Stimulated activated CD8-positive, alpha-beta memory T cell treated with anti-CD3 and anti-CD28 coated beads, Interleukin-12 subunit alpha, Interleukin-12 subunit beta, amount 100 ng/mL, for 4 hours (primary cell): ENCODE results near the gene HSPB7.
"Not testable (repeated sequence)": the region's sequence is repeated elsewhere in the genome, so short reads cannot be mapped to it uniquely, and the experiment has no call there.

Source experiments
- DNase-seq: peaks from one replicate; pipeline ENCODE4 v3.0.0-alpha.2; 2020; ENCODE audit warnings: low read depth

The HSPB7 gene

DNA sequence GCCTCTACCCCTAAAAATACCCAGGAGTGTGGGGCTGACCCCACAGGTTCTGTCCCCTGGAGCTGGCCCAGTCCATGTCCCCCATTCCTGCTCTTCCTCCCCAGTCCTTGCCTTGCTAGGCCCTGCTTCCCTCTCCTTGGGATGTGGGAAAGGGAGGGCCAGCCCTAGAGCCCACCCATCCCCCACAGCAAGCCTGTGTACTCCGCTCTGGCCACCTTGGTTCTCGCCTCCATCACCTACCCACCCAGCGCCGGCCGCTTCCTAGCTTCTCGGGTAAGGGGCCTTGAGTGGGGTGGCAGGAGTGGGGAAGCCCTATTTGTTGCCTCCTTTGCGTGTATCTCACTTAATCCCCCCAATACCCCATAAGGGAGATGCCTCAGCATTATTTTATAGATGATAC lies 32.5 kb upstream of the HSPB7 start:
- no peak for DNase-seq

DNA sequence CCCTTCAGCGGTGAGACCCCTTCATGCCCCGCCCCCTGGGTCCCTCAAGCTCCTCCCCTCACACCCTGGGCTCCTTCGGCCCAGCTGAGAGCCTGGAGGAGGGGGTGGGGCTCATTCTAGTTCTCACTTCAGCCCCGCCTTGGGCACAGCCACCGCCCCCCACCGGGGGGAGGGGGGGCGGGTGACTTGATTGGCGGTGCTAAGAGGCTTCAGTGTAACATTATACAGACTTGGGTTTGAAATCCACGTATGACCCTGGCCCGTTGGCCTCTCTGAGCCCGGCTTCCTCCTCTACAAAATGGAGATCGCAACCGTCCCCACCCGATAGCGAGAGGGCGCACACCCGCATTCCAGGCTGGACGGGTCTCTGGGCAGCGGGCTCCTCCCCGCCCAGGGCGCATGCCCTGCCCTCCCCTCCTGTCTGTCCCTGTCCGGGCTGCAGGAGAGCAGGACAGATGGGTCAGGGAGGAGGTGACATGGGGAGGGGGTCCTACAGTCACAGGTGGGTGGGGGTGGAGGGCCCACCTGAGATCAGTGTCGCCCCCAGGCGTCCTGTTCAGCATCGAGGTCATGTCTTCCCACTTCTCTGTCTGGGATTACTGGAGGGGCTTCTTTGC lies 30.8 kb upstream of the HSPB7 start:
- peak; percentile 26 for DNase-seq

DNA sequence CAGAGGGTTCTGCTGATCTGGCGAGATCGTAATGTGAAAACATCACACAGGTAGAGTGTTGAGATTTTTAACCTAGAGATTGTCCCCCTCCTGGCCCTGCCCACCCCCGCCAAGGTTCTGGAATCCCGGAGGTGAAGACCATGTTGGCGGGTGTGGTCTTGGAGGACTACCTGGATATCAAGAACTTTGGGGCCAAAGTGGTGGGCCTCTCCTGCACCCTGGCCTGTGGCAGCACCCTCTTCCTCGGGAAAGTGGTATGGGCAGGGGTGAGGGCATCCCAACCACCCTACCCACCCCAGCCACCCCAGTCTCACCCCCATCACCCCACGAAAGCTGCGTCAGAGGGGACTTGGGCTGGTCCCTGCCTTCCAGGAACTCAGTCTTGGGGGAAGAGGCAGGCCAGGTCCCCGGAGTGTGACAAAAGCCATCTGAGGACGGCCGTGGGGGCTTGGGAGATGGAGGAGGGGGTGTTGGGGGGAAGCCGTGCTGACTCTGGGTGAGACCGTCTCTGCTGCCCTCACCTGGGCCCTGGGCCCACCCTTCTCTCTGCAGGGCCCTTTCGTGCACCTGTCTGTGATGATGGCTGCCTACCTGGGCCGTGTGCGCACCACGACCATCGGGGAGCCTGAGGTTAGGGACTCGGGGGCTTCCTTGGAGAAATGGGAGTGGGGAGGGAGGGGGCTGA lies 30.1 kb upstream of the HSPB7 start:
- no peak for DNase-seq

DNA sequence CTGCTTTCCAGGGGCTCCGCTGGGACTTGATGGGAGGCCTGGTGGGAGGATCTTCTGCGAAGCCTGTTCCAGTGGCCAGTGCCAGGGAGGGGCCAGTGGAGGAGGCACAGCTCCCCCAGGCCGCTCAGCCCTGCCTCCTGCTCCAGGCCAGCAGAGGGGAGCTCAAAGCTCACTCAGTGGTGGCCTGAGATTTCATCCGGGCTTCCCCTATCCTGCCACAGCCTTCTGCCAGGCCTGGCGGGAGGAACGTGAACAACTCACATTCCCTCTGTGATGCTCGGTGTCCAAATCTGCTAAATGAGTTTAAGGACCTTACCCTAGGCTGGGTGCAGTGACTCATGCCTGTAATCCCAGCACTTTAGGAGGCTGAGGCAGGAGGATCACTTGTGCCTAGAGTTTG lies 29.0 kb upstream of the HSPB7 start:
- no peak for DNase-seq

DNA sequence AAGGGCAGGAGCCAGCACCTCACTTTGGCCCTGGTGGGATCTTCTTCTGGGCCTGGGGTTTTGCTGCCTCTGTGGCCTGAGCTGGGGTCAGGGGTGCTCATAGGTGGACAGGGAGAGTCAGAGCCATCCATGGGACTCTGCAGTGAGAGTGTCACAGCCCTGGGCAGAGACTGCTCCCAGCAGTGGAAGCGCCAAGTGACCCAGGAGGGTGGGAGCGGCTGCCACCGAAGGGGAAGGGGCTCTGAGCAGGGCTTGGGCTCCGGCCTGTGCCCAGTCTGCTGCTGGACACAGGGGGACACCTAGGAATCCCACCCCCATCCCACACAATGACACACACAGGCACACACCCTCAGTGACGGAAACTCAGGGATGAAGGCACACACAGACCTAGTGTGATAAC lies 26.1 kb upstream of the HSPB7 start:
- DNase-seq, result no peak

DNA sequence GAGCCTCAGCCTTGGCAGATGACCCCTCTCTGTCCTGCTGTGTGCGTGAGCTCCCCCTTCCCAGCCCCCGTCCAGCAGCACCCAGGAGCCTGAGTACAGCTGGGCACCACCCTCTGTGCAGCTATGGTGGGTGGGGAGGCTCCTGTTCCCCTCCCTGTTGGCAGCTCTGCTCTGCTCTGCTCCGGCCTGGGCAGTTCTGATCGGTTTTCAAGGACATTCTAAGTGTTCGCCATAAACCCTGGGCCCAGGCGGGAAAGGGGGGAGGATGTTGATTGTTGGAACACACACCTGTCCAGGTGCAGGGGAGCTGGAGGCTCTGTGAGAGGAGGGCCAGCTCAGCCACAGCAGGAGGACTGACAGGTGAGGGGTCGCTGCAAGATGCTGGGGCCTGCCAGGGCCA lies 25.7 kb upstream of the HSPB7 start, which contains the start of gene CLCNKB:
TSS of gene CLCNKB (plus strand) at position 262 of the 400 bp plus-strand sequence. CDS start 711 bp downstream, outside the sequence.
- no peak for DNase-seq

DNA sequence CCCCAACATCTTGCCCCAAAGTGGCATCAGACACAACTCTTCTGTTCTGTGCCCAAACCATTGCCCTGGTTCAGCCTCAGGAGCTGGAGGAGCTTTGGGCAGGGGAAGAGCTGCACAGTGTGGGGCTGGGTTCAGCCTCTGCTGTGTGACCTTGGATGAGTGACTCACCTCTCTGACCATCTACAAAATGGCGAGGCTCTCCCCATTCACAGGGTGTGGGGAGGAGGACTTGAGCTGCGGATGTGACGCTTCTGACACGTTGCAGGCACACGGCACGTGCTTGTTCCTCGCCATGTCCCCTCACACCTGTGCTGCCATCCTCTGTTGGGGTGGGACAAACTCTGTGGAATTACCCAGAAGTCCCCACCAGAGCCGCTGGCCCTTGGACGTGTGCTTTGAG lies 24.8 kb upstream of the HSPB7 start:
- DNase-seq, result not testable (repeated sequence)

DNA sequence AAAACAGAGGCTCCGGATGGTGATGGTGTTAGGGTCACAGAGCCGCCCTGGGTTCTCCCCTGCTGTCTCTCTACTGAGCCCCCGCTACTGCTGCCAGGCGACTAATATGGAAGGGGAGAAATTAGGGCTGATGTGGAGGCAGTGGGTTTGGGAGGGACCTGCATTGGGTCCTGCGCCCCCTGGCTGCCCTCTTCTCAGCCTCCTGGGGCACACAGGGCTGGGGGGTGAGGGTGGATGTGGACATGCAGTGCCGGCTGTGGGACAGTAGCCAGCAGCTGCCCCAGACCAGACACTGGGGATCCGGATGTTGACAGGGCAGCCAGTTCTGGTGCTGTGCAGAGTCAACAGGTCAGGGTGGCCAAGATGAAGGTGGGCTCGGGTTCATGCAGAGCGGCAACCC lies 24.3 kb upstream of the HSPB7 start:
- no peak for DNase-seq

DNA sequence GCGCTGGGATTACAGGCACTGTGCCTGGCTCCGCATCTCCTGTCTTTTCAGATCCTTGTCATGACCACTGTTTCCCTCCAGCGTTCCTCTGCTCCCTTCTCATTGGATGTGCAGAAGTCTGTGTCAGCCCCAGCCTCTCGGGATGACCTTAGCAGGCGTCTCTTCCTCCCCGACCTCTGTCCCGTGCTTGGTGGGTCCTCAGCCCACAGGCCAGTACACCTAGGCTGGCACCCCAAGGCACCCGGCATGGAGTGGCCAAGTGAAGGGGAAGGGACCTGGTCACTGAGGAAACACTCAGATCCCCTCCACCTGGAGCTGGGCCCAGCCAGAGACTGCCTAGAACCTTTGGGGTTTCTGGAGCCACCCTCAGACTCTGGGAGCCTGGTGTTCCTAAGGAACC lies 23.4 kb upstream of the HSPB7 start:
- DNase-seq, result no peak

DNA sequence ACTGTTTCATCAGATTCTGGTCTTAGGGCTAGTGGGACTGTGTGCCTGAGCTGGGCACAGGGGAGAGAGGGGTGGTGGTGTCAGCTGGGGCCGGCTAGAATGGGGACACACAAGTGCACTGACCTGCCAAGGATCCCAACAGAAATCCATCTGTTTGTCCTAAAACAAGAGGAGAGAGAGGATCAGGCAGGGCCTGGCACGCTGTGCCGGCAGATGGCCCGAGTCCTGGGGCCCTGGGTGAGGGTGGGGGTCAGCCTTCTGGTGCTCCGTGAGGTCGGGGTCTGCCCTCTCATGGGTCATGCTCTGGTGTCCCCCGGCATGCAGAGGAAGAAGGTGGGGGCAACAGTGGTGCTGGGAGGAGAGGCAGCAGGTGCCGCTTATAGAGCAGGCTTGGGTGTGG lies 22.0 kb upstream of the HSPB7 start:
- DNase-seq, result not testable (repeated sequence)

DNA sequence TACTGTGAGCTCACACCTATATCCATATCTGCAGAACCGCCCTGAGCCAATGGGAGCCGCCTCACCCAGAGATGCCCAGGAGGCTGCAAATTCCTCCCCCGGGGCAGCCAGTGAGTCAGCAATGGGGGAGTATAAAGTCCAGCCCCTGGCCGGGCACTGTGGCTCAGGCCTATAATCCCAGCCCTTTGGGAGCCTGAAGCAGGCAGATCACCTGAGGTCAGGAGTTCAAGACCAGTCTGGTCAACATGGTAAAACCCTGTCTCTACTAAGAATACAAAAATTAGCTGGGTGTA lies 20.7 kb upstream of the HSPB7 start:
- no peak for DNase-seq

DNA sequence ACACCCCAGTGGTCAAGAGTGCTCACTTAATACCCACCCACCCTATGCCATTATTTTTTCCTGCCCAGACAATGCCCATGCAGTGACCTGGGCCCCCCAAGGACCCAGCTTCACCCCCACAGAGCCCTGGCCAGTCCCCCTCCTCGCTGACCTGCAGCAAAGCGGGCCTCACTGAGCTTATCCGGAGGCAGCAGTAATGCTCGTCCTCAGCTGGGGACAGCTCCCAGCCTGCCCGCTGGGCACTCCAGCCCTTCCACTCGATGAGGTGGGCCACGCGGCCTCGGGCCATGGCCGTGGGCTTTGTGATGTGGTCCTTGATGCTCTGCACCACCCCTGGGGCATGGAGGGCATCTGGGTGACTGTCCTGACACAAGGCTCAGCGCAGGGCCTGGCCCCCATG lies 18.6 kb upstream of the HSPB7 start:
- not testable (repeated sequence) for DNase-seq

DNA sequence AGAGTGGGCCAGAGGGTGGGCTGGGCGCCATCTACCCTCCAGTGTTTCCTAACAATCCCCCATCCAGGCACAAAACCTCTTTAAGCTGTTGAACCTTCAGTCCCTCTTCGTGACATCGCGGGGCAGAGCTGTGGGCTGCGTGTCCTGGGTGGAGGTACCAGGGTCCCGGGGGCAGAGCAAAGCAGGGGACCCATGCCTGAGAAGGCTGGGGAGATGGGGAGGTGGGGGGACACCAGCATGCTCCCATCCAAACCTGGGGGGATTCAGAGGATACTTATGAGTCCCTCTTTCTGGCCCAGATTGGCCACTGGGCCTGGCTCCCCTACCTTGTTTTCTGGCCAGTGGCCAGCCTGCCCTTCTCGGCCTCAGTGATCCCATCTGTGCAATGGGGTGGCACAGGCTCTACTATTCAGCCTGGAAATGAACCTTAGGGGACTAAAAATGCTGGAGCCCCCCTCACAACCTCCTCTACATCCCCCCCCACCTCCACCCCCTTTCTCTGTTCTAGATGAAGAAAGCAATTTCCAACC lies 15.3 kb upstream of the HSPB7 start:
- DNase-seq, result not testable (repeated sequence)

DNA sequence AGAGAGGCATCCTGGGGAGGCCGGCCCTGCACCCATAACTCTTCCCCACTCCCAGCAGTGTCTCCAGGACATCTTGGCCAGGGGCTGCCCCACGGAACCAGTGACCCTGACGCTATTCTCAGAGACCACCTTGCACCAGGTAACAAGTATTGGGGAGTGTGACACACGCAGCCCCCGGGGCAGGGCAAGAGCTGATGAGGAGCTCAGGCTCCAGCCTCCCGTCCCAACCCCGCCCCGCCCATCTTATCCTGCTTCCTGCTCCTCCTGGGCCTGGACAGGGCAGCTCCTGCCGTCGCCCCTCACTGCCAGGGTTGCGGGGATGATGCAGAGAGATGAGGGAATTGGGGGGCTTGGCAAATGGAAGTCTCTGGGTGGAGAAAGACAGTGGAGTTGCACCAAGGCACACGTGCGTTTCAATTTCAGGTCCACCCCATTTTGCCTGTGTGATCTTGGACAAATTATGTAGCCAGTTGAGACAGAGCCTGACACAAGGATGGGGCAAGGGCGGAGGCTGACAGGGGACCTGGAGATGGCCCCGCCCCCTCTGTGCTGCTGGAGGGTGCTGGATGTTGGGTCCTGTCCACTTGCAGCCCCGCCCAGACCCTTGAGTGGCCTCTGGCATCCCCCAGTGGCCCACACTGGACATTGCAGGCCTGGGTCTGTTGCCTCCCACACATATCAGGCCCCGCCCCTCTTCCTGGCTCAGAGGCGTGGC lies 14.7 kb upstream of the HSPB7 start:
- DNase-seq, result peak; percentile 10

DNA sequence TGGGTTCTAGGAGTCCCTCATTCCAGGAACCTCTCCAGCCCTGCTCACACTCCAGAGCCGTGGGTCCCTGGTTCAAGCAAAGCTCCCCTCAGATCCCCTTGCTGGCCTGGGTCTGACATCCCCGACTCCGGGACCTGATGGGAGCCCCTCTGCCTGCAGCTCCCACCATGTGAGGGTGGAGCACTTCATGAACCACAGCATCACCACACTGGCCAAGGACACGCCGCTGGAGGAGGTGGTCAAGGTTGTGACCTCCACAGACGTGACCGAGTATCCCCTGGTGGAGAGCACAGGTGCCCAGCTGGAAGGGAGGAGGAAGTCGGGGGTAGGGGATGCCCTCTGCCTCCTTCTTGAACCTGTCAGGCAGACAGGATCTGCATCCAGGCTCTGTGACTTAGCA lies 13.7 kb upstream of the HSPB7 start:
- no peak for DNase-seq

DNA sequence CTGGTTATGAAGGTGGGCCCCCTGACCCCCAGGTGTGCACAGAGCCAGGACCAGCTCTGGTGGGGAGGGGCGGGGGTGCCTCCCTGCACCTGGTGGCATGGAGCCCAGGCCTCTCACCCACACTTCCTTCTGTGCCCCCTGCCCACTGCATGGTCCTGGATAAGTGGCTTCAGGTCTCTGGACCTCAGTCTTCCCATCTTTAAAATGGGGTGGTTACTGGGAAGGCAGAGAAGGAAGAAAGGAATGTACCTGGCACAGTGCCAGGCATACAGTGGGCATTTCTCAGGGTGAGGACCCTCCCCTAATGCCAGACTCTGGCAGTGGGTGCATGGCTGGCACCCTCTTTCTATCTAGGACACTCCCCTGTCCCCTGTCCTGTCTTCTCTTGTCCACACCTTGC lies 11.4 kb upstream of the HSPB7 start:
- no peak for DNase-seq

DNA sequence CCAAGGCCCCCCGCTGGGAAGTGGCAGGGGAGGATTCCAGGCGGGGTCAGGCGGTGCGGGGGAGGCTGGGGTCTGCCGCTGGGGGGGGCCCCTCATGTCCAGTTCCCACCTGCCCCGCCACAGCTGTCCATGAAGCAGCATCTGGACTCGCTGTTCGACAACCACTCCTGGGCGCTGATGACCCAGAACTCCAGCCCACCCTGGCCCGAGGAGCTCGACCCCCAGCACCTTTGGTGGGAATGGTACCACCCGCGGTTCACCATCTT lies 11.1 kb upstream of the HSPB7 start:
- not testable (repeated sequence) for DNase-seq

DNA sequence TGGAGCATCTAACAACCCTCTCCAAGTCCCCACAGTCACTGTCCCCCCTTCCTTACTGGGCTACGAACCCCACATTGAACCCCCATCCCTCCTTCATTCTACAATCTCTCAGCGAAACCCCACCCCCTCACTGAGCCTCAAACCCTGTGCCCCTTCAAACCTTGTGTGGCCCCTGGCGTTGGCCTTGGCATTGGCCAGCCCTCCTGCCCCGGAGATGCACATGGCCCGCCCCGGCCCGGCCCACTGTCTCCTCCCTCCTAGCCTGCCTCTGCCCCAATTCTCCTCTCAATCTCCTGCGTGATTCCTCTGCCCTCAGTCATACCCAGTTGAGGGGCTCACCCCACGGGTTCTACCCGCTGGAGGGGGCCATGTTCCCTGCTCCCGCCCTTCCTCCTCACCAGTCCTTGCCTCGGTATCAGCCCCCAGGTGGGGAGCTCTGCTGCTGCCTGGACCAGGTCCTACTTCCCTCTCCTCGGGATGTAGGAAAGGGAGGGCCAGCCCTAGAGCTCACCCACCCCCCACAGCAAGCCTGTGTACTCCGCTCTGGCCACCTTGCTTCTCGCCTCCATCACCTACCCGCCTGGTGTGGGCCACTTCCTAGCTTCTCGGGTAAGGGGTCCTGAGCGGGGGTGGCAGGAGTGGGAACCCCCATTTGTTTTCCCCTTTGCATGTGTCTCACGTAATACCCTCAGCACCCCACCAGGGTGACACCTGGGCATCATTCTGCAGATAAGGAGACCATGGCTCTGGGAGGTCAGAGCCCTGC lies 10.6 kb upstream of the HSPB7 start:
- no peak for DNase-seq

DNA sequence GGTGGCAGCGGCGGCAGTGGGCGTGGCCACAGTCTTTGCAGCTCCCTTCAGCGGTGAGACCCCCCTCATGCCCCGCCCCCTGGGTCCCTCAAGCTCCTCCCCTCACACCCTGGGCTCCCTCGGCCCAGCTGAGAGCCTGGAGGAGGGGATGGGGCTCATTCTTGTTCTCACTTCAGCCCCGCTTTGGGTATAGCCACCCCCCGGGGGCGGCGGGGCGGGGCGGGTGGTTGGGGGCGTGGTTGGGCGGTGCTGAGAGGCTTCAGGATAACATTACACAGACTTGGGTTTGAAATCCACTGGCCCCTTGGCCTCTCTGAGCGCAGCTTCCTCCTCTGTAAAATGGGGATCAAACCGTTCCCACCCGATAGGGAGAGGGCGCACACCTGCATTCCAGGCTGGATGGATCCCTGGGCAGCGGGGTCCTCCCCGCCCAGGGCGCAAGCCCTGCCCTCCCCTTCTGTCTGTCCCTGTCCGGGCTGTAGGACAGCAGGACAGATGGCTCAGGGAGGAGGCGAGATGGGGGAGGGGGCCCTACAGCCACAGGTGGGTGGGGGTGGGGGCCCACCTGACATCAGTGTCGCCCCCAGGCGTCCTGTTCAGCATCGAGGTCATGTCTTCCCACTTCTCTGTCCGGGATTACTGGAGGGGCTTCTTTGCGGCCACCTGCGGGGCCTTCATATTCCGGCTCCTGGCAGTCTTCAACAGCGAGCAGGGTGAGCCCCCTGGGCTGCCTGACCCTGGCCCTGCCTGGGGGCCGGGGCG lies 9.1 kb upstream of the HSPB7 start:
- peak; percentile 30 for DNase-seq

DNA sequence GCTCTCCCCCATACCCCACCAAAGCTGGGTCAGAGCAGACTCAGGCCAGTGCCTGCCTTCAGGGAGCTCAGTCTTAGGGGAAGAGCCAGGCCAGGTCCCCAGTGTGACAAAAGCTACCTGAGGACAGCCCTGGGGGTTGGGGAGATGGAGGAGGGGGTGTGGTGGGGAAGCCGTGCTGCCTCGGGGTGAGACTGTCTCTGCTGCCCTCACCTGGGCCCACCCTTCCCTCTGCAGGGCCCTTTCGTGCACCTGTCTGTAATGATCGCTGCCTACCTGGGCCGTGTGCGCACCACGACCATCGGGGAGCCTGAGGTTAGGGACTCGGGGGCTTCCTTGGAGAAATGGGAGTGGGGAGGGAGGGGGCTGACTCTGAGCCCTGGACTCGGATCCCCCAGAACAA lies 8.5 kb upstream of the HSPB7 start:
- DNase-seq, result not testable (repeated sequence)

DNA sequence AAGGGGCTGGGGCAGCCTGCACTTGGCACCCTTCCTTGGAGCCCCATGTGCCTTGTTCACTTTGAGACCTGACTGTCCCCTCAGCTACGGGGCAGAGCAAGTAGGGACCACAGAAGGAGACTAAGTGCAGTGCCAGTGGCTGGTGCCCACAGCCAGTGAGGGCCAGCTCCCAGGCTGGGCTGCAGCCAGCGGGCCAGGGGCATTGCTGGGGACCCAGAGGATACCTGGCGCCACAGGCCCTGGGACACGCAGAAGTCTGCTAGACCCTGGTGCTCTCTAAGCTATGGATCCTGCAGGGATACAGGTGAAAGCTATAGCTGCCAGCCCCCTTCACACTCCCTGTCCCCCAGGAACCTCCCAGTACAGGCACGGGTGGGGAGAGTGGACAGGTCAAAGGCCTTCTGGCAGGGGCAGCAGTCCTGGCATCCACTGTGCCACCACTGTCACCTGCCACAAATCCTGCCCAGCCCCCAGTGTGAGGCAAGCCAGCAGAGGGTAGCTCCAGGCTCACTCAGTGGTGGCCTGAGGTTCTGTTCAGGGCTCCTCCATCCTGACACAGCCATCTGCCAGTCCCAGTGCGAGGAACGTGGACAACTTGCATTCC lies 5.3 kb upstream of the HSPB7 start:
- DNase-seq, result no peak

DNA sequence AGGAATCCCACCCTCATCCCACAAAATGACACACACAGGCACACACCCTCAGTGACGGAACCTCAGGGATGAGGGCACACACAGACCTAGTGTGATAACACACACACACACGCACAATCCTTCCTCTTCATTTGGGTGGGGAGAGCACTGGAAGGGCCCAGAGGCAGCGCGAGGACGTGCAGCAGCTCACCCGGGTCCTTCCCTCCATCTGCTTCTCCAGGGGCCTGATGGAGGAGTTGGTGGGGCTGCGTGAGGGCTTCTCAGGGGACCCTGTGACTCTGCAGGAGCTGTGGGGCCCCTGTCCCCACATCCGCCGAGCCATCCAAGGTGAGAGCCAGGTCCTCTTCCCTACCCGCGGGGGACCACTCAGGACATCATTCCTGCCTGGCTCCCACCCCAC lies 4.5 kb upstream of the HSPB7 start:
- DNase-seq, result no peak
